A549 (cell line): ENCODE results near the gene MYLK. TPM values are rescaled to one million over a fixed set of nuclear protein-coding genes. Genes with fewer than 3 reads are reported as not detected.

ENCODE experiments used
- ATAC-seq, 2 experiments: fragments of 200-7000 bp in 1 of 2; fragments of >200 bp in 1 of 2; cut with Nextera tagmentation in 1 of 2; cut with Tn5 transposase in 1 of 2; 3 replicates each; pipeline versions ENCODE4 v1.8.0 to v1.9.1; 2018 to 2020; ENCODE audit warnings: mild to moderate bottlenecking in 1 of 2, moderate library complexity in 1 of 2
- CTCF ChIA-PET: fragments of 300-600 bp; sonication (Branson Sonifier 250); formaldehyde crosslinking; extraction: SDS; loops from one replicate; lab custom pipeline; 2021; ENCODE audit warnings: antibody characterized with exemption, inconsistent platforms; lab: Yijun Ruan, JAX
- POLR2A ChIA-PET: fragments of 350-600 bp; formaldehyde crosslinking; extraction: SDS; loops from one replicate; lab custom pipeline; 2021; ENCODE audit warnings: antibody characterized with exemption, inconsistent platforms; lab: Yijun Ruan, JAX
- DNase-seq, 2 experiments: peaks; one replicate each; pipeline versions ENCODE4 v3.0.0 to v3.0.0-alpha.2; 2011 to 2016; ENCODE audit warnings: low read depth in 1 of 2, low spot score in 1 of 2
- FAIRE-seq: peaks from 2 replicates; lab custom pipeline; 2011; peaks lifted over from hg19 to GRCh38; lab: Jason Lieb, UNC
- H3K27ac ChIP-seq, 2 experiments: fragments of >200 bp; sonication (Bioruptor Twin); formaldehyde crosslinking; 3 replicates each; pipeline ENCODE4 v1.5.1; 2016 to 2017
- H3K4me1 ChIP-seq: fragments of >200 bp; sonication (Bioruptor Twin); formaldehyde crosslinking; 3 replicates; pipeline ENCODE4 v1.6.1; 2016
- H3K4me2 ChIP-seq: fragments of >200 bp; sonication (Bioruptor Twin); formaldehyde crosslinking; 3 replicates; pipeline ENCODE4 v1.6.1; 2016
- H3K4me3 ChIP-seq: fragments of >200 bp; sonication (Bioruptor Twin); formaldehyde crosslinking; 3 replicates; pipeline ENCODE4 v1.5.1; 2016
- H3K9me3 ChIP-seq: fragments of >200 bp; sonication (Bioruptor Twin); formaldehyde crosslinking; 3 replicates; pipeline ENCODE4 v1.6.1; 2016
- CBX8 ChIP-seq: fragments of 200-600 bp; sonication (generic); IDR thresholded peaks from 2 replicates; pipeline ENCODE4 v1.6.1; 2016
- CHD4 ChIP-seq: fragments of 200-600 bp; sonication (generic); IDR thresholded peaks from 2 replicates; pipeline ENCODE4 v1.6.1; 2016; ENCODE audit warnings: antibody characterized with exemption, mild to moderate bottlenecking, borderline replicate concordance
- CTCF ChIP-seq: fragments of >200 bp; sonication (Bioruptor Twin); formaldehyde crosslinking; IDR thresholded peaks from 3 replicates; pipeline ENCODE4 v1.5.1; 2016
- EP300 ChIP-seq, 2 experiments: fragments of >200 bp; sonication (Bioruptor Twin); formaldehyde crosslinking; IDR thresholded peaks; 2 replicates in 1 of 2; 3 replicates in 1 of 2; pipeline ENCODE4 v1.6.1; 2016 to 2017
- ESRRA ChIP-seq: fragments of 150-350 bp; IDR thresholded peaks from 2 replicates; pipeline ENCODE4 v1.6.1; 2014; ENCODE audit warnings: mild to moderate bottlenecking, low read length, borderline replicate concordance
- FOSL2 ChIP-seq, 2 experiments: fragments of 450-650 bp in 1 of 2; fragments of >200 bp in 1 of 2; sonication (Bioruptor Twin) in 1 of 2; formaldehyde crosslinking; IDR thresholded peaks; 2 replicates each; pipeline versions ENCODE4 v1.5.0 to v1.6.1; 2016 to 2020; ENCODE audit warnings: mild to moderate bottlenecking in 1 of 2, moderate library complexity in 1 of 2
- FOXS1 ChIP-seq: fragments of 250-450 bp; sonication (Bioruptor Pico); IDR thresholded peaks from 2 replicates; pipeline ENCODE4 v1.5.0; 2020; ENCODE audit warnings: mild to moderate bottlenecking, moderate library complexity
- GATA3 ChIP-seq: IDR thresholded peaks from 2 replicates; pipeline ENCODE4 v1.6.1; 2012; ENCODE audit warnings: borderline replicate concordance
- HOXB13 ChIP-seq: fragments of 250-450 bp; sonication (Bioruptor Pico); IDR thresholded peaks from 2 replicates; pipeline ENCODE4 v1.5.0; 2020; ENCODE audit warnings: low read depth, mild to moderate bottlenecking, moderate library complexity
- KDM1A ChIP-seq: fragments of 200-600 bp; sonication (generic); IDR thresholded peaks from 2 replicates; pipeline ENCODE4 v1.6.1; 2016; ENCODE audit warnings: low read depth, mild to moderate bottlenecking
- KDM5A ChIP-seq: fragments of 200-600 bp; sonication (generic); IDR thresholded peaks from 2 replicates; pipeline ENCODE4 v1.6.1; 2016; ENCODE audit warnings: antibody characterized with exemption, mild to moderate bottlenecking
- MAZ ChIP-seq: fragments of 150-350 bp; IDR thresholded peaks from 2 replicates; pipeline ENCODE4 v1.6.1; 2014; ENCODE audit warnings: antibody characterized with exemption, low read depth, low read length, borderline replicate concordance
- NFE2L2 ChIP-seq: fragments of 150-350 bp; conservative IDR thresholded peaks from 2 replicates; pipeline ENCODE4 v1.6.1; 2014; ENCODE audit warnings: low read length
- NPAS2 ChIP-seq: fragments of 250-450 bp; sonication (Bioruptor Pico); IDR thresholded peaks from 2 replicates; pipeline ENCODE4 v1.8.0; 2022; ENCODE audit warnings: mild to moderate bottlenecking, moderate library complexity, borderline replicate concordance
- POLR2A ChIP-seq: IDR thresholded peaks from 2 replicates; pipeline ENCODE4 v1.6.1; 2012; ENCODE audit warnings: mild to moderate bottlenecking, low read length
- POLR2AphosphoS2 ChIP-seq: conservative IDR thresholded peaks from 2 replicates; pipeline ENCODE4 v1.6.1; 2012; ENCODE audit warnings: low read length, improper control_type of control experiment, inconsistent platforms
- RARB ChIP-seq: fragments of 250-450 bp; sonication (Bioruptor Pico); IDR thresholded peaks from 2 replicates; pipeline ENCODE4 v1.8.0; 2021; ENCODE audit warnings: mild to moderate bottlenecking, moderate library complexity
- RCOR1 ChIP-seq: fragments of 150-350 bp; IDR thresholded peaks from 2 replicates; pipeline ENCODE4 v1.6.1; 2014; ENCODE audit warnings: antibody characterized with exemption, low read length, low read depth
- RNF2 ChIP-seq: fragments of 200-600 bp; sonication (generic); IDR thresholded peaks from 2 replicates; pipeline ENCODE4 v1.6.1; 2016; ENCODE audit warnings: low read depth, mild to moderate bottlenecking, antibody characterized with exemption, moderate library complexity, borderline replicate concordance
- SMC3 ChIP-seq: fragments of >200 bp; sonication (Bioruptor Twin); formaldehyde crosslinking; IDR thresholded peaks from 3 replicates; pipeline ENCODE4 v1.6.1; 2018; ENCODE audit warnings: inconsistent platforms
- SREBF2 ChIP-seq: fragments of 450-650 bp; IDR thresholded peaks from 2 replicates; pipeline ENCODE4 v1.6.1; 2014; ENCODE audit warnings: mild to moderate bottlenecking, moderate library complexity
- TP53 ChIP-seq: fragments of 250-450 bp; sonication (Bioruptor Pico); IDR thresholded peaks from 2 replicates; pipeline ENCODE4 v1.5.0; 2021; ENCODE audit warnings: mild to moderate bottlenecking, moderate library complexity
- WGBS: methylation state at CpG from one replicate; pipeline ENCODE4 v1.1.6; 2017; ENCODE audit errors: missing lambda C conversion rate; 5-methylcytosine and 5-hydroxymethylcytosine counted together
- polyA plus RNA-seq, 4 experiments: library from polyadenylated mRNA; depleted of rRNA in 3 of 4; stranded (reverse); fragments of >200 nt; fragmentation: RNase III in 1 of 4; extraction: RNeasy Plus Mini Kit Qiagen cat#74134 plus additional on column Dnase treatment in 1 of 4; gene quantifications; 2 replicates in 3 of 4; 3 replicates in 1 of 4; pipeline ENCODE4 v1.2.3, GENCODE V29; 2011 to 2017
- TF ChIP-seq, protein P1 (sequence below): fragments of 250-450 bp; sonication (Bioruptor Pico); IDR thresholded peaks from 2 replicates; pipeline ENCODE4 v1.5.0; 2021; ENCODE audit warnings: mild to moderate bottlenecking, moderate library complexity, borderline replicate concordance
- TF ChIP-seq, protein P2 (sequence below): IDR thresholded peaks from 2 replicates; pipeline ENCODE4 v1.6.1; 2012
- TF ChIP-seq, protein P3 (sequence below): fragments of 150-350 bp; IDR thresholded peaks from 2 replicates; pipeline ENCODE4 v1.6.1; 2014; ENCODE audit warnings: low read depth, mild to moderate bottlenecking, low read length

Gene MYLK
- polyA plus RNA-seq, 2 of the 4 experiments (the other 2 are of a cell fraction), result 16.9 to 17.4 TPM

- Histone ChIP-seq H3K4me1 (peaks cover 19% of the 10 kb centered on the region), H3K27ac (peak overlapping the region; percentile 44 to 79; a peak in 5 of 6 replicates), H3K4me2 (peak overlapping the region; percentile 61), H3K9me3 (no peaks in the 10 kb centered on the region), H3K4me3 (no peak overlapping the region)
- ChIA-PET CTCF (interaction anchor here (1.6 to 2.0 kb wide), 2 partner anchors 9 to 17 kb away, joined by 3 to 4 read pairs; no protein-coding TSS in a partner anchor), POLR2A (no interaction called here)
- WGBS, result 38% methylated on average over 2 of the region's 2 CpGs
- ATAC-seq, result peak; percentile 56 to 72
- DNase-seq, result peak in 1 of 2 experiments; percentile 18
- TF ChIP-seq CHD4, result no peak
- peak in 1 of 2 experiments; percentile 35; a peak in 1 of 5 replicates for TF ChIP-seq EP300 (IDR thresholded peaks at IDR 0.05)
- TF ChIP-seq, all 56 proteins: peak for 1
- peak; percentile 54 for FAIRE-seq
Measured at GRCh38 chr3:123807820-123808219, 76.3 kb downstream of the MYLK start.

DNA sequence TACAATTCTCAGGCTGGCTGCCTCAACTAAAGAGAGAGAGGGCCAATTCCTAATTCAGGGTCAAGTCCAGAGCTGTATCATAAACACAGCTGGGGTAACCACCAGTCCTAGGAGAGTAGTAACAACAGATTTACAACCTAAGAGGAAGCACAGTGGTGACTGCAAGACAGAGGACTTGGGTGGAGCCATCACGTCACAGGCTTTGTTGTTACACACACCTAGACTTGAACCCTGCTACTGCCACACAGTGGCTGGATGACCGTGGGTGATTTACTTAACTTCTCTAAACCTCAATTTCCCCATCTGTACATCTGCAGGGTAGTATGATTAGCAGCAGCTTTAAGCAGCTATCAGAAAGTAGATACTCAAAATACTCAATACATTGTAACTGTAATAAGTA lies 78.6 kb downstream of the MYLK start:
- FAIRE-seq, result no peak
- Histone ChIP-seq H3K4me3 (no peak overlapping the region), H3K4me2 (no peak overlapping the region), H3K9me3 (no peaks in the 10 kb centered on the region), H3K27ac (peak overlapping the region in 1 of 2 experiments; percentile 18; a peak in 1 of 6 replicates), H3K4me1 (peaks cover 21% of the 10 kb centered on the region)
- DNase-seq, result no peak
- WGBS, result 82% methylated on average over 2 of the region's 2 CpGs
- ATAC-seq, result no peak
- TF ChIP-seq NFE2L2 (no peak), POLR2A (no peak), TP53 (CRISPR knock-in tag) (no peak), SREBF2 (no peak), POLR2AphosphoS2 (no peak), RNF2 (no peak), ESRRA (no peak), CBX8 (no peak), RARB (CRISPR knock-in tag) (no peak), KDM5A (no peak), MAZ (no peak), SMC3 (no peak), NPAS2 (CRISPR knock-in tag) (no peak), HOXB13 (CRISPR knock-in tag) (no peak), GATA3 (no peak)
- TF ChIP-seq, protein P1, sequence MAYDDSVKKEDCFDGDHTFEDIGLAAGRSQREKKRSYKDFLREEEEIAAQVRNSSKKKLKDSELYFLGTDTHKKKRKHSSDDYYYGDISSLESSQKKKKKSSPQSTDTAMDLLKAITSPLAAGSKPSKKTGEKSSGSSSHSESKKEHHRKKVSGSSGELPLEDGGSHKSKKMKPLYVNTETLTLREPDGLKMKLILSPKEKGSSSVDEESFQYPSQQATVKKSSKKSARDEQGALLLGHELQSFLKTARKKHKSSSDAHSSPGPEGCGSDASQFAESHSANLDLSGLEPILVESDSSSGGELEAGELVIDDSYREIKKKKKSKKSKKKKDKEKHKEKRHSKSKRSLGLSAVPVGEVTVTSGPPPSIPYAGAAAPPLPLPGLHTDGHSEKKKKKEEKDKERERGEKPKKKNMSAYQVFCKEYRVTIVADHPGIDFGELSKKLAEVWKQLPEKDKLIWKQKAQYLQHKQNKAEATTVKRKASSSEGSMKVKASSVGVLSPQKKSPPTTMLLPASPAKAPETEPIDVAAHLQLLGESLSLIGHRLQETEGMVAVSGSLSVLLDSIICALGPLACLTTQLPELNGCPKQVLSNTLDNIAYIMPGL, result no peak
- TF ChIP-seq, protein P2, sequence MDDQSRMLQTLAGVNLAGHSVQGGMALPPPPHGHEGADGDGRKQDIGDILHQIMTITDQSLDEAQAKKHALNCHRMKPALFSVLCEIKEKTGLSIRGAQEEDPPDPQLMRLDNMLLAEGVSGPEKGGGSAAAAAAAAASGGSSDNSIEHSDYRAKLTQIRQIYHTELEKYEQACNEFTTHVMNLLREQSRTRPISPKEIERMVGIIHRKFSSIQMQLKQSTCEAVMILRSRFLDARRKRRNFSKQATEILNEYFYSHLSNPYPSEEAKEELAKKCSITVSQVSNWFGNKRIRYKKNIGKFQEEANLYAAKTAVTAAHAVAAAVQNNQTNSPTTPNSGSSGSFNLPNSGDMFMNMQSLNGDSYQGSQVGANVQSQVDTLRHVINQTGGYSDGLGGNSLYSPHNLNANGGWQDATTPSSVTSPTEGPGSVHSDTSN, result no peak
- TF ChIP-seq, protein P3, sequence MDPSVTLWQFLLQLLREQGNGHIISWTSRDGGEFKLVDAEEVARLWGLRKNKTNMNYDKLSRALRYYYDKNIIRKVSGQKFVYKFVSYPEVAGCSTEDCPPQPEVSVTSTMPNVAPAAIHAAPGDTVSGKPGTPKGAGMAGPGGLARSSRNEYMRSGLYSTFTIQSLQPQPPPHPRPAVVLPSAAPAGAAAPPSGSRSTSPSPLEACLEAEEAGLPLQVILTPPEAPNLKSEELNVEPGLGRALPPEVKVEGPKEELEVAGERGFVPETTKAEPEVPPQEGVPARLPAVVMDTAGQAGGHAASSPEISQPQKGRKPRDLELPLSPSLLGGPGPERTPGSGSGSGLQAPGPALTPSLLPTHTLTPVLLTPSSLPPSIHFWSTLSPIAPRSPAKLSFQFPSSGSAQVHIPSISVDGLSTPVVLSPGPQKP, result no peak
- POLR2A ChIA-PET, result no interaction called here
- CTCF ChIA-PET, result interaction anchor here (1.0 to 1.5 kb wide), 2 partner anchors 13 to 16 kb away, joined by 3 to 4 read pairs; no protein-coding TSS in a partner anchor

- H3K9me3 ChIP-seq, result no peaks in the 10 kb centered on the region
- H3K4me3 ChIP-seq, result no peak overlapping the region
- peak overlapping the region in 1 of 2 experiments; percentile 18; a peak in 1 of 6 replicates for H3K27ac ChIP-seq
- no peak for DNase-seq
- H3K4me2 ChIP-seq, result no peak overlapping the region
- H3K4me1 ChIP-seq, result peaks cover 25% of the 10 kb centered on the region
- no peak for FAIRE-seq
- POLR2A ChIA-PET, result no interaction called here
- CTCF ChIA-PET, result interaction anchor here (1.0 to 1.5 kb wide), 2 partner anchors 14 to 15 kb away, joined by 3 to 4 read pairs; no protein-coding TSS in a partner anchor
- 90% methylated on average over 7 of the region's 7 CpGs for WGBS
- no peak for ATAC-seq
- TF ChIP-seq RCOR1 (no peak), CTCF (no peak), POLR2AphosphoS2 (no peak), SMC3 (no peak), KDM1A (no peak), FOXS1 (no peak), FOSL2 (IDR thresholded peaks at IDR 0.05) (no peak), FOSL2 (CRISPR knock-in tag; IDR thresholded peaks at IDR 0.05) (no peak), TP53 (CRISPR knock-in tag) (no peak)
Measured at GRCh38 chr3:123805101-123805500, 79.0 kb downstream of the MYLK start.
